ENCODE data around the gene IL7R. TPM values are rescaled to one million over a fixed set of nuclear protein-coding genes. Genes with fewer than 3 reads are reported as not detected.

Gene IL7R
- total and polyA plus RNA-seq, 2 of the 13 experiments (the other 11 are each of a cell fraction or from before 2014, with no cell fraction given) = not detected

DNA sequence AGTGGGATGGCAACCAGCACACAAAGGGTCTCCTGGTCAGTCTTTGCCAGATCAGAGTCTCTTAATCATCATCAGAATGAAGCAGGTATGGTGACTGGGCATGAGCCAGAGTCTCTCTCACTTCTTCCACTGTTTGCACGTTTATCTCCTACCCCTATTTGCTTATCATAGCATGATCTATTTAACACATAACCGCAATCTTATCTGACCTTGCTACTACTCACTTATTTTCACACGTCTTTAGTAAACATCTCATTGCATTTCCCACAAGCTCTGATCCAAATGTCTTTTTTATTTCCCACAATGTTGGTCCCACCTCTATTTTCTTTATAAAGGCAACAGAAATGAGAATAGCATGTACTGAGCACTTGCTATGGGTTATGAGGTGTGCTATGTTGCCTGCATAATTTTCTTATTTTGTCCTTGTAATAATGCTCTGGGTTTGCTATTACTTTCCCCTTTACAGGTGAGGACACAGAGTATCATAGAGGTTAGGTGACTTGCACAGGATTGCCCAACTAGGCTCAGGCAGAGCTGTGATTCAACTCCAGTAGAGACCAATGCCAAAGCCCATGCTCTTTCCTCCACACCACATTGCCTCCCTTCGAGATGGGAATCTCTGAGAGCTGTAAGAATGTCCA, 39.7 kb upstream of the IL7R start:
- BruUV-seq (replicated peaks) = no TSS peak
- Histone ChIP-seq H3K79me2 (ENCODE audit: insufficient read depth, low read length) (no peaks in the 10 kb centered on the region), H3K9me3 (ENCODE audit: low read length) (no peaks in the 10 kb centered on the region), H4K20me1 (ENCODE audit: insufficient read depth, low read length) (no peaks in the 10 kb centered on the region), H2AFZ (ENCODE audit: low read length) (no peak overlapping the region), H3K27me3 (ENCODE audit: control insufficient read depth in 1 of 2, insufficient read depth in 2 of 2, low read length in 2 of 2) (no peaks in the 10 kb centered on the region), H3K9ac (ENCODE audit: insufficient read depth, low read depth, low read length) (no peak overlapping the region), H3K4me1 (ENCODE audit: insufficient read depth, low read length) (peaks cover 9% of the 10 kb centered on the region), H3K36me3 (replicated peaks in 1 of 2; ENCODE audit: control insufficient read depth in 1 of 2, insufficient read depth in 2 of 2, low read length in 2 of 2) (no peaks in the 10 kb centered on the region), H3K27ac (ENCODE audit: extremely low read length, insufficient read depth, low read length) (no peak overlapping the region), H3K4me2 (ENCODE audit: low read depth, low read length) (no peak overlapping the region), H3K4me3 (replicated peaks in 1 of 3; ENCODE audit: insufficient read depth in 1 of 3, low read depth in 2 of 3, low read length in 3 of 3) (no peak overlapping the region)
- ATAC-seq (no peak), DNase-seq (ENCODE audit: low spot score) (no peak), FAIRE-seq (no peak)
- no peak for TF ChIP-seq ZNF44 (CRISPR knock-in tag; IDR thresholded peaks at IDR 0.05)
- no peak for TF ChIP-seq MXD4 (CRISPR knock-in tag; IDR thresholded peaks at IDR 0.05)
- TF ChIP-seq ZBTB20 (CRISPR knock-in tag; IDR thresholded peaks at IDR 0.05; ENCODE audit: borderline replicate concordance, low read depth) = no peak
- TF ChIP-seq ZNF75D (CRISPR knock-in tag; IDR thresholded peaks at IDR 0.05; ENCODE audit: borderline replicate concordance) = no peak
- no peak for TF ChIP-seq ZNF274 (CRISPR knock-in tag; IDR thresholded peaks at IDR 0.05)
- no peak for TF ChIP-seq MTF2 (CRISPR knock-in tag; IDR thresholded peaks at IDR 0.05; ENCODE audit: borderline replicate concordance)
- TF ChIP-seq U2AF2 (IDR thresholded peaks at IDR 0.05; ENCODE audit: low read depth, low read length) = no peak
- no peak for TF ChIP-seq SOX5 (CRISPR knock-in tag; IDR thresholded peaks at IDR 0.05; ENCODE audit: borderline replicate concordance)
- no peak for TF ChIP-seq ZNF670 (CRISPR knock-in tag; IDR thresholded peaks at IDR 0.05; ENCODE audit: borderline replicate concordance)
- TF ChIP-seq, protein P1, sequence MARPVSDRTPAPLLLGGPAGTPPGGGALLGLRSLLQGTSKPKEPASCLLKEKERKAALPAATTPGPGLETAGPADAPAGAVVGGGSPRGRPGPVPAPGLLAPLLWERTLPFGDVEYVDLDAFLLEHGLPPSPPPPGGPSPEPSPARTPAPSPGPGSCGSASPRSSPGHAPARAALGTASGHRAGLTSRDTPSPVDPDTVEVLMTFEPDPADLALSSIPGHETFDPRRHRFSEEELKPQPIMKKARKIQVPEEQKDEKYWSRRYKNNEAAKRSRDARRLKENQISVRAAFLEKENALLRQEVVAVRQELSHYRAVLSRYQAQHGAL (CRISPR knock-in tag; IDR thresholded peaks at IDR 0.05; ENCODE audit: not compliant biosample characterization) = no peak
- TF ChIP-seq SMAD3 (CRISPR knock-in tag; IDR thresholded peaks at IDR 0.05) = no peak
- no peak for TF ChIP-seq KLF13 (CRISPR knock-in tag; IDR thresholded peaks at IDR 0.05)
- no peak for TF ChIP-seq SIN3B (IDR thresholded peaks at IDR 0.05; ENCODE audit: low read length)
- TF ChIP-seq NCOR1 (IDR thresholded peaks at IDR 0.05; ENCODE audit: borderline replicate concordance, low read length) = no peak
- TF ChIP-seq HMG20B (CRISPR knock-in tag; conservative IDR thresholded peaks at IDR 0.05) = no peak
- TF ChIP-seq, protein P2, sequence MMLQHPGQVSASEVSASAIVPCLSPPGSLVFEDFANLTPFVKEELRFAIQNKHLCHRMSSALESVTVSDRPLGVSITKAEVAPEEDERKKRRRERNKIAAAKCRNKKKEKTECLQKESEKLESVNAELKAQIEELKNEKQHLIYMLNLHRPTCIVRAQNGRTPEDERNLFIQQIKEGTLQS (CRISPR knock-in tag; IDR thresholded peaks at IDR 0.05) = no peak
- TF ChIP-seq ZNF678 (CRISPR knock-in tag; IDR thresholded peaks at IDR 0.05) = no peak
- no peak for TF ChIP-seq ZNF292 (CRISPR knock-in tag; IDR thresholded peaks at IDR 0.05; ENCODE audit: borderline replicate concordance, low read depth)
- TF ChIP-seq YY1 (IDR thresholded peaks at IDR 0.05; ENCODE audit: insufficient read depth, insufficient replicate concordance, low read depth, low read length) = no peak
- intact Hi-C loops (cut with micrococcal nuclease; ENCODE audit: unreplicated experiment) = no loop called here
- in situ Hi-C loops (cut with HindIII; ENCODE audit: extremely low pct_ligation_motif_present, low pct_unique_long_range_greater_than_20kb) = no loop called here
- POLR2A ChIA-PET = no interaction called here
- 0% methylated on average over 4 of the region's 4 CpGs for WGBS (ENCODE audit: low lambda C conversion rate)
- CTCF ChIA-PET (ENCODE audit: low intra/inter-chr PET ratio, low total read pairs) = no interaction called here

Measured in HepG2 (cell line).